ENCODE measurements around the gene S100A7A. TPM values are rescaled to one million over a fixed set of nuclear protein-coding genes. Genes with fewer than 3 reads are reported as not detected.

S100A7A gene
- total RNA-seq, 1 donor from 2014 or later = not detected

DNA sequence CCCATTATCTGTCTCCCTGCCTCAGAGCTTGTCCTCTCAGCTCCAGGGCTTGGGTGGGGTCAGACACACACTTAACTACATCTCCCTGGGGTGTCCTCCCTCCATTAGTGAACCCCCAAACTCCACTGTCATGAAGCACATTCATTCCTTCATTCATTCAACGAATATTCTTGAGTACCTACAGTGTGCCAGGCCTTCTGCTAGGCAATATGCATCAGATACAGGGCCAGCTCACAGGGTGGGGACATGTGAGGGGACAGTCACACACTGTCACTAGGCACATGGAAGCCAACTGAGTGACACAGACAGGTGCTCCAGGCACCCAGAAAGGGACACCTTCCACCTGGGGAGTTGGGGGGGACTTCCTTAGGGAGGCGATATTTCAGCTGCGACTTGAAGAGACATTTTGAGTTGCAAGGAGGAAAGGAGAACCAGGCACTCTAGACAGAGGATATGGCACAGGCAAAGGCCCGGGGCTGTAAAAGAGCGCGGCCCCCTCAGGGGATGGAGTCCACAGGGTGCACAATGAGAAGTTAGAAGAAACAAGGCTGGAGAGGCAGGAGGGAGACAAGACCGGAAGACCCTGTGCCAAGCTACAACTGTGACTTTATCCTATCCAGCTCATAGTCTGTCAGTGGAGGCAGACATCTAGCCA lies 16.8 kb upstream of the S100A7A start:
- H3K27ac Mint-ChIP-seq (ENCODE audit: unreplicated experiment) = no peak overlapping the region
- Histone ChIP-seq H3K9ac (ENCODE audit: low read length) (no peak overlapping the region), H3K9me3 (ENCODE audit: insufficient read depth, low read depth, low read length) (no peaks in the 10 kb centered on the region), H2AFZ (ENCODE audit: low read depth, low read length) (no peak overlapping the region), H3K4me1 (ENCODE audit: insufficient read depth, low read length) (no peaks in the 10 kb centered on the region), H3K4me3 (ENCODE audit: insufficient read depth, low read depth, low read length) (no peak overlapping the region), H3K4me2 (ENCODE audit: low read length) (no peak overlapping the region), H3K36me3 (ENCODE audit: insufficient read depth, low read length) (no peaks in the 10 kb centered on the region), H4K20me1 (ENCODE audit: insufficient read depth, low read length) (no peaks in the 10 kb centered on the region), H3K27ac (ENCODE audit: low read depth, low read length) (no peak overlapping the region), H3K27me3 (ENCODE audit: insufficient read depth, low read length) (no peaks in the 10 kb centered on the region), H3K79me2 (ENCODE audit: insufficient read depth, low read length) (no peaks in the 10 kb centered on the region)
- DNase-seq (ENCODE audit: low read depth) = no peak
- no peaks in the 10 kb centered on the region for H3K9me3 Mint-ChIP-seq (ENCODE audit: unreplicated experiment)
- no peak for FAIRE-seq
- no peak overlapping the region for H3K4me3 Mint-ChIP-seq (ENCODE audit: unreplicated experiment)
- no peaks in the 10 kb centered on the region for H3K36me3 Mint-ChIP-seq (ENCODE audit: low read depth, unreplicated experiment)
- TF ChIP-seq EZH2 (IDR thresholded peaks at IDR 0.05; ENCODE audit: insufficient read depth, low read length) = no peak
- TF ChIP-seq, protein P1, sequence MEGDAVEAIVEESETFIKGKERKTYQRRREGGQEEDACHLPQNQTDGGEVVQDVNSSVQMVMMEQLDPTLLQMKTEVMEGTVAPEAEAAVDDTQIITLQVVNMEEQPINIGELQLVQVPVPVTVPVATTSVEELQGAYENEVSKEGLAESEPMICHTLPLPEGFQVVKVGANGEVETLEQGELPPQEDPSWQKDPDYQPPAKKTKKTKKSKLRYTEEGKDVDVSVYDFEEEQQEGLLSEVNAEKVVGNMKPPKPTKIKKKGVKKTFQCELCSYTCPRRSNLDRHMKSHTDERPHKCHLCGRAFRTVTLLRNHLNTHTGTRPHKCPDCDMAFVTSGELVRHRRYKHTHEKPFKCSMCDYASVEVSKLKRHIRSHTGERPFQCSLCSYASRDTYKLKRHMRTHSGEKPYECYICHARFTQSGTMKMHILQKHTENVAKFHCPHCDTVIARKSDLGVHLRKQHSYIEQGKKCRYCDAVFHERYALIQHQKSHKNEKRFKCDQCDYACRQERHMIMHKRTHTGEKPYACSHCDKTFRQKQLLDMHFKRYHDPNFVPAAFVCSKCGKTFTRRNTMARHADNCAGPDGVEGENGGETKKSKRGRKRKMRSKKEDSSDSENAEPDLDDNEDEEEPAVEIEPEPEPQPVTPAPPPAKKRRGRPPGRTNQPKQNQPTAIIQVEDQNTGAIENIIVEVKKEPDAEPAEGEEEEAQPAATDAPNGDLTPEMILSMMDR (IDR thresholded peaks at IDR 0.05; ENCODE audit: insufficient read depth, low read depth, low read length) = no peak
- H3K4me1 Mint-ChIP-seq (ENCODE audit: low read depth, unreplicated experiment) = no peaks in the 10 kb centered on the region
- peaks cover 63% of the 10 kb centered on the region for H3K27me3 Mint-ChIP-seq (ENCODE audit: low read depth, unreplicated experiment)

DNA sequence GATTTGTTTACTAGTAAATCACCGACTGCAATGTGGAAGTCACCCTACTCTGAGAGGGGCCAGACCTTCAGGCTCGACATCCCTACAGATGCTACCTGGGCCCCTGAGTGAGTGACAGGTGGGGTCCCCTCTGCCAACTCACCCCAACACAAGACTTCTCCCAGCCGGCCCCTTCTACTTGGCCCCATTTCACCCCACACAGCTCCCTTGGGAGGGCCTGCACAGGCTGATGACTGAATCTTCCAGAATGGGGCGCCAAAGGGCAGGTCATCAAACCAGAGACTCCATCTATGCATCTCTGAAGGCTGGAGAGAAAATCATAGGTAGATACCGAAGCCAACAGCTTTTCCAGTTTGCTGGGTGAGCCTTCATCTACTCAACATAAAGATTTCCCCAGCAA lies 16.1 kb upstream of the S100A7A start:
- Histone ChIP-seq H3K9ac (ENCODE audit: low read length) (no peak overlapping the region), H4K20me1 (ENCODE audit: insufficient read depth, low read length) (no peaks in the 10 kb centered on the region), H3K36me3 (ENCODE audit: insufficient read depth, low read length) (no peaks in the 10 kb centered on the region), H3K4me1 (ENCODE audit: insufficient read depth, low read length) (no peaks in the 10 kb centered on the region), H3K4me3 (ENCODE audit: insufficient read depth, low read depth, low read length) (no peak overlapping the region), H3K27me3 (ENCODE audit: insufficient read depth, low read length) (no peaks in the 10 kb centered on the region), H3K4me2 (ENCODE audit: low read length) (no peak overlapping the region), H3K27ac (ENCODE audit: low read depth, low read length) (no peak overlapping the region), H3K79me2 (ENCODE audit: insufficient read depth, low read length) (no peaks in the 10 kb centered on the region), H2AFZ (ENCODE audit: low read depth, low read length) (no peak overlapping the region), H3K9me3 (ENCODE audit: insufficient read depth, low read depth, low read length) (no peaks in the 10 kb centered on the region)
- no peak overlapping the region for H3K27ac Mint-ChIP-seq (ENCODE audit: unreplicated experiment)
- TF ChIP-seq, protein P1 (IDR thresholded peaks at IDR 0.05; ENCODE audit: insufficient read depth, low read depth, low read length) = no peak
- TF ChIP-seq EZH2 (IDR thresholded peaks at IDR 0.05; ENCODE audit: insufficient read depth, low read length) = no peak
- peaks cover 59% of the 10 kb centered on the region for H3K27me3 Mint-ChIP-seq (ENCODE audit: low read depth, unreplicated experiment)
- no peak overlapping the region for H3K4me3 Mint-ChIP-seq (ENCODE audit: unreplicated experiment)
- FAIRE-seq (no peak), DNase-seq (ENCODE audit: low read depth) (no peak)
- H3K4me1 Mint-ChIP-seq (ENCODE audit: low read depth, unreplicated experiment) = no peaks in the 10 kb centered on the region
- no peaks in the 10 kb centered on the region for H3K36me3 Mint-ChIP-seq (ENCODE audit: low read depth, unreplicated experiment)
- H3K9me3 Mint-ChIP-seq (ENCODE audit: unreplicated experiment) = no peaks in the 10 kb centered on the region

DNA sequence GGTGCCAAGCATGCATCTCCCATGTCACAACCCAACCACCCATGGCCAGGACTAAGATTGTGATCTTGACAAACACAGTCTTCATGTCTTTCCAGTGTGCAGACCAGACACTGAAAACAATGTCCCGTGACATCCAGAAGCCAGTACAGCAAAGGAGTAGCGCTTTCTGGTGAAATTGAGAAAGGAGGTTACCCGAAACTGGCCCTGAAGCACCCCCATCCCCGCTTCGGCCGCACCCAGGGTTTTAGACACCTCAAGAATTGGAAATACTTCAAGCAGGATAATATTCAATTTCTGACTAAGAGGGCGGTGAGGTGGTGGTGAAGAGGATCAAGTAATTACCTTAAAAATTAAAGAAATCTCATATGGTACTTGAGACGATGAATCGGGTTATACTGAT lies 14.9 kb upstream of the S100A7A start:
- H3K27me3 Mint-ChIP-seq (ENCODE audit: low read depth, unreplicated experiment) = peaks cover 50% of the 10 kb centered on the region
- Histone ChIP-seq H2AFZ (ENCODE audit: low read depth, low read length) (no peak overlapping the region), H3K9ac (ENCODE audit: low read length) (no peak overlapping the region), H4K20me1 (ENCODE audit: insufficient read depth, low read length) (no peaks in the 10 kb centered on the region), H3K79me2 (ENCODE audit: insufficient read depth, low read length) (no peaks in the 10 kb centered on the region), H3K4me1 (ENCODE audit: insufficient read depth, low read length) (no peaks in the 10 kb centered on the region), H3K9me3 (ENCODE audit: insufficient read depth, low read depth, low read length) (no peaks in the 10 kb centered on the region), H3K36me3 (ENCODE audit: insufficient read depth, low read length) (no peaks in the 10 kb centered on the region), H3K27me3 (ENCODE audit: insufficient read depth, low read length) (no peaks in the 10 kb centered on the region), H3K4me3 (ENCODE audit: insufficient read depth, low read depth, low read length) (no peak overlapping the region), H3K4me2 (ENCODE audit: low read length) (no peak overlapping the region), H3K27ac (ENCODE audit: low read depth, low read length) (no peak overlapping the region)
- no peak overlapping the region for H3K4me3 Mint-ChIP-seq (ENCODE audit: unreplicated experiment)
- no peaks in the 10 kb centered on the region for H3K4me1 Mint-ChIP-seq (ENCODE audit: low read depth, unreplicated experiment)
- no peak for TF ChIP-seq EZH2 (IDR thresholded peaks at IDR 0.05; ENCODE audit: insufficient read depth, low read length)
- TF ChIP-seq, protein P1 (IDR thresholded peaks at IDR 0.05; ENCODE audit: insufficient read depth, low read depth, low read length) = no peak
- H3K27ac Mint-ChIP-seq (ENCODE audit: unreplicated experiment) = no peak overlapping the region
- DNase-seq (ENCODE audit: low read depth) = no peak
- no peaks in the 10 kb centered on the region for H3K9me3 Mint-ChIP-seq (ENCODE audit: unreplicated experiment)
- no peaks in the 10 kb centered on the region for H3K36me3 Mint-ChIP-seq (ENCODE audit: low read depth, unreplicated experiment)
- FAIRE-seq = no peak
